HUDEP-2 (cell line): Measurements from ENCODE around the gene HAGHL.
A peak's percentile ranks its signal among the peaks of the same experiment; 100 is the strongest.

ENCODE experiments used
- DNase-seq, 76 experiments: peaks; one replicate each; lab custom pipeline; 2025; ENCODE audit not compliant: unreplicated experiment in 76 of 76; lab: John Stamatoyannopoulos, UW

HAGHL gene

DNA sequence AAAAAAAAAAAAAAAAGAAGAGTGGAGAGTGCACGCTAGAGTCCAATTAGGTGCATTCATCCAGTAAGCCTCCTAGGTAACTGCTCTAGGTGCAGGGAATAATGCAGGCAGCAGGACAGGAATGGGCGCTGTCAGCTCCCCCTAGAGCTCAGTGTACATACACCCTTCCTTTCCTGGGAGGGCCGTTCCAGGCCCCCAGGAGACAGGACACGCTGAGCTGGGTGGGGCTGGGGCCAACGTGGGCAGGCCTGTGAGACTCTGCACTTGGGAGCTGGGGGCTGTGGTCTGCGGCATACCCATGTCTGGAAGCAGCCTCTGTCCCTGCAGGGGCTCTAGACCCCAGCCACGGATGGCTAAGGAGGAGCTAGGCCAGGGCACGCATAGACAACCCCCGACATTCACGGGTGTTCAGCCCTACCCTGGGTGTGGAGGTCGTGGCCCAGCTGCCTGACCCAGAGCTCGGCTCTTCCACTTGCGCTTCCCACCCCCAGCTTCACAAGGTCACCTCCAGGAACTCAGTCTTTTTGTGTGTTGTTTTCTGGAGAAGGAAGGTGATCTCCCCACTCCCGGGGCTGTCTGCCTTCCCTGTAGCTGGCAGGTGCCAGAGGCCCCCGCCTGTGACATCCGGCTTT, 7.0 kb upstream of the HAGHL start:
- DNase-seq: peak in 18 of 76 experiments; percentile 13 to 45 (median 30)

DNA sequence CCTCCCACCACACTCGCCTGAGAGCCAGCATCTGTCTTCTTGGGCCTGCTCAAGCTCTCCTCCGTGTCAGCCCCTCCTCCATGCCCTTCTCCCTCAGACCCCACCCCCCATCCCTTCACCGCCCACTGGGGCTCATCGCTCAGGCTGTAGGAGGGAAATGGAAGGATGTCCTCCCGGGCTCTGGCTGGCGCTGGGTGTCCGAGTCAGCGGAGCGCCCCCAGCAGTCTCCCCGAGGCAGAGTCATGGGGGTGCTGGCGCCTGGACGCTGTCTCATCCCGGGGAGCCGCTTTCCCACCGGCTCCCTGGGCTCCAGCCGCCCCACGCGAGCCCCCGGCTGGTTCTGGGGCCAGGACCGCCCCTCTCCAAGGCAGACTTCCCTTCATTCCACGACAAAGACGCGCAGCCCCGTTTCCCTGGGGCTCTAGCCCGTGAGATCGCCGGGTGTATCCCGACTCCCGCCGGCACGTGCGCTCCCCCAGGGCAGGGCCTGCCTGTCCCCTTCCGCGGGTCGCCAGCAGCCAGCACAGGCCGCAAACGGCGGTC, 6.4 kb upstream of the HAGHL start:
- peak in 55 of 76 experiments; percentile 17 to 96 (median 50) for DNase-seq

DNA sequence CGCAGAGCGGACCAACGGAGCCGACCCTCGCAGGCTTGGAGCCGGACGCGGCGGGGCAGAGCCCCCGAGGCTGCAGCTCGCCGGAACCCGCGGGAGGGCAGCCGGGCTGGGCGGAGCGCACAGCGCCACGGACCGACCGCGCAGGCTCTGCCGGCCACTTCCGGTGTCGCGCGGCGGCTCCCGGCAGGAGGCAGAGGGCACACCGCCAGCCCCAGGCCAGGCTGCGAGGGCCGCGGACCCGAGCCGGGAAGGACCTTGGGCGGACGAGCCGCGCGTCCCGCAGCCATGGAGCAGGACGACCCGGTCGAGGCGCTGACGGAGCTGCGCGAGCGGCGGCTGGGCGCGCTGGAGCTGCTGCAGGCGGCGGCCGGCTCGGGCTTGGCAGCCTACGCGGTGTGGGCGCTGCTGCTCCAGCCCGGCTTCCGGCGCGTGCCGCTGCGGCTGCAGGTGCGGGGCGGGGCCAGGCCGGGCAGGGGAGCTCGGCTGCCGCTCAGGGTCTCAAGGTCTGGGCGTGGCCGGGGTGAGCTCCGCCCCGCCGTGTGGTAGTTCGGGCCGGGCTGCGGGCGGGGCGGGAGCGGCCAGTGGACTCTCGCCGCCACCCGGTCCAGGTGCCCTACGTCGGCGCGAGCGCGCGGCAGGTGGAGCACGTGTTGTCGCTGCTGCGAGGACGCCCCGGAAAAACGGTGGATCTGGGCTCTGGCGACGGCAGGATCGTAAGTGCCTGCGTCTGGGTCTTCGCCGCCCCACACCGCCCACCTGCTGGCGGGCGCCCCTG, 5.7 kb upstream of the HAGHL start, which contains the start of gene ANTKMT:
TSS of gene ANTKMT (plus strand) at position 157 of the 775 bp plus-strand sequence. CDS start at position 286, 129 bp downstream.
- peak in 73 of 76 experiments; percentile 43 to 96 (median 82) for DNase-seq

DNA sequence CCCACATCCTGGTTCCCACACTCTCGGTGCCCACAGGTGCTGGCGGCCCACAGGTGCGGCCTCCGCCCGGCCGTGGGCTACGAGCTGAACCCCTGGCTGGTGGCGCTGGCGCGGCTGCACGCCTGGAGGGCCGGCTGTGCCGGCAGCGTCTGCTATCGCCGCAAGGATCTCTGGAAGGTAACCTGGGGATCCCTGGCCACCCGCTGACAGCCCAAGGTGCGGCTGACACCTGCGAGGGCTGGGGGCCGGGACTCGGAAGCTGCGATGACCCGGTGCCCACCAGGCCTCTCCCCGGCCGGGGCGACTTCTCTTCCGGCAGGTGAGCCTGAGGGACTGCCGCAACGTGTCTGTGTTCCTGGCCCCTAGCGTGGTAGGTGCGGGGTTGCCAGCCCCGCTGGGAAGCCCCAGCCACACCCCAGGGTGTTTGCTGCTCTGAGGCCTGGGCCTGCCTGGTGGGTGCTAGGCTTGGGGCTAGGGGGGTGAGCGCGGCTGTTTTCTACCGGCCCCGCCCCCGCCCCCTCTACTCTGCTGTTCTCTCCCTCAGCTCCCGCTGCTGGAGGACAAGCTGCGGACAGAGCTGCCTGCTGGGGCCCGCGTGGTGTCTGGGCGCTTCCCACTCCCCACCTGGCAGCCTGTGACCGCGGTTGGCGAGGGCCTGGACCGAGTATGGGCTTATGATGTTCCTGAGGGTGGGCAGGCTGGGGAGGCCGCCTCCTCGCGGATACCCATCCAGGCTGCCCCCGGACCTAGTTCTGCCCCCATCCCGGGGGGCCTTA, 5.0 kb upstream of the HAGHL start:
- no peak for DNase-seq

DNA sequence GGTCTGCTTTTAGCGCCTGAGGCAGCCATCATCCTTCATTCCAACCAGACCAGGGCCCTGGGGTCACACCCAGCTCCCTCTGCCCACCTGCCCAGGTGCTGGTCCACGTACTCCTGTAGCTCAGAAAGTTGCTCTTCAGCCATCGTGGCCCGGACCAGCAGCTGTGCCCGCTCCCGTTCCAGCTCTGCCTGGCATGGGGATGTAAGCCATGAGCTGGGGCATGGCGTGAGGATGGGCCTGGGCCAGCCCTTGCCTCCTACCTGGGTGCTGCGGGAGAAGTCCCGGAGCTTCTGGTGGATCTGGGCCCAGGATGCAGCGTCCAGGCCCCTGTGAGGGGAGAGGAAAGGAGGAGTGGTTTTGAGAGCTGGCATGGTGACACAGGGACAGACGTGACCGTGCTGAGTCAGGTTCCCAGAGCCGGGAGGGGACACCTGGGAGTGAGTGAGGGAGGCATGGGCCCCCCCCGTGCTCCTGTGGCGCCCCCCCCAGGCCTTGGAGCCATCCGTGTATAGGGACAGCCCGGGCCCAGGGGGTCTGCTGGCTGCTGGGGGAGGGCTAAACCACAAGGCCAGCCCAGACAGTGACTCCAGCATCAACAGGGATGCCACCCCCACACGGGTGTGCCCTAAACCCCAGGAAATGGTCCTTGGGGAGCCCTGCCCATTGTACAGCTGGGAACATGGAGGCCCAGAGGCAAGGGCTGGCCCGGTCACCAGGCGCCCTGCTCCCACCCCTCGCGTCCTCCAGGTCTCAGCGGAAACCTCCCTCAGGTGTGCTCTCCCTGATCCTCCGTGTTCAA, 3.9 kb upstream of the HAGHL start:
- DNase-seq: peak in 1 of 76 experiments; percentile 27

DNA sequence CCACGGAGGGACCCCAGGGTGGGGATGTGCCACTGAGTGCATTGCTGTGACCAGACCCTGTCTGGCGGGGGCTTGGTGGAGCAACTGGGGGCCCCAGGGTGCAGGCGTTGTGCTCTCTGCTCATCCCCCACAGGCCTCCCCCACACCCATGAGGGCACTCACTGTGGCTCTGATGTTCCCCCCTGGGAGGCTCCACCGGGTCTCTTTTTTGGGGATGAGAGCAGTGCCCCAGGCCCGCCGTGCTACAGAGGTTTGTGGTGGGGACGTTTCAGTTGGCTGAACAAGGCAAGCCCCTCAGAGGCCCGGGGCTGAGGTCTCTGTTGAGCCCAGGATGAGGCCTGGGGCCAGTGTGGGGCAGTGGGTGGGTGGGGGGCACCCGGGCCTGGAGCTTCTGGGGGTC, 3.2 kb upstream of the HAGHL start:
- no peak for DNase-seq

DNA sequence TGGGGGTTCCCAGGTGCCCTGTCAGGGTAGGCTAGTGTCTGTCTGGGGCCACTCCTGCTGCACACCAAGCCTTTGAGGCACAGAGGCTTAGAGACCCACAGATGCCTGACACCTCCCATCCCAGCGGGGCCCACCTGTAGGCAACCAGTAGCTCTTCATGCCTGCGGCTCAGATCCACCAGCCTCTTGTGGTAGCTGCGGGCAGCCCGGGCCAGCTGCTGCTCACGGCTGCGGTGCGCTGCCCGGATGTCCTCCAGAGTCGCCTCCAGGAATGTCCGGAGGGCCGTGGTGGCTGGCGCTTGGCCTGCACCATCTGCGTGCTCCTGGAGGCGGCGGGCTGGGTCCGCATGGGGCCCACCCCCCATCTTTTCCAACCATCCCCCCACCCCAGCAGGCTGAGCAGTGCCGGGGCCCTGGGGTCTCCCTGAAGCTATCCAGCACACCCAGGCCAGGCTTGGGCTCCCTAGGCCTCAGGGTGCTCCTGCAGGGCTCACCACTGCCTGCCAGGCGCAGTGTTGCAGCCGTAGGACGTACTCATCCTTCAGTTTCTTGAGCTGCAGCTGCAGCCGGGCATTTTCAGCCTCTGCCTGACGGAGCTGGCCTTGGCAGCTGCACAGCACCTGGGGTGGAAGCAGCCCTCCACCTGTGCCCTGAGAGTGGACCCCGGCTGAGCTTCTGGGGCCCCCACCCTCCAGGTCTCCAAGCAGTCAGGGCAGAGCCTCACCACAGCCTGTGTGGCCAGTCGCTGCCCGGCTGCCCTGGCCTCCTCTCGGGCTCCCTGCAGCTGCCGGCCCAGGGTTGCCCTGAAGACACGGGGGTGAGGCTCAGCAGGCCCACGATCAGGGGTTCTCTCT, 2.5 kb upstream of the HAGHL start:
- no peak for DNase-seq

DNA sequence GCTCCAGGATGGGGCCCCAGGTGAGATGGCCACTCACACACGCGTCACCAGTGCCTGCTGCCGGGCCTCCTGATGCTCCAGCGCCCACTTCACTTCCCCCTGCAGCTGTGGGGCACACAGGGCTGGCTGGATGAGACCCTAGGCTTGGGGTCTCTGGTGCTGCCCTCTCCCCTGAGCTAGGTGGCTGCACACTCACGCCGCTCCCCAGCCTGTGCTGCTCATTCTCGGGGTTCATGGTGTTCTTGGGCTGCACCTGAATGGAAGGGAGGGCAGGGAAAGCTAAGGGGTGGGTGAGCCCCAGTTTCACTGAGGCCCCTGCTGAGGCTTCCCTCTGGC, 1.9 kb upstream of the HAGHL start:
- DNase-seq: no peak

DNA sequence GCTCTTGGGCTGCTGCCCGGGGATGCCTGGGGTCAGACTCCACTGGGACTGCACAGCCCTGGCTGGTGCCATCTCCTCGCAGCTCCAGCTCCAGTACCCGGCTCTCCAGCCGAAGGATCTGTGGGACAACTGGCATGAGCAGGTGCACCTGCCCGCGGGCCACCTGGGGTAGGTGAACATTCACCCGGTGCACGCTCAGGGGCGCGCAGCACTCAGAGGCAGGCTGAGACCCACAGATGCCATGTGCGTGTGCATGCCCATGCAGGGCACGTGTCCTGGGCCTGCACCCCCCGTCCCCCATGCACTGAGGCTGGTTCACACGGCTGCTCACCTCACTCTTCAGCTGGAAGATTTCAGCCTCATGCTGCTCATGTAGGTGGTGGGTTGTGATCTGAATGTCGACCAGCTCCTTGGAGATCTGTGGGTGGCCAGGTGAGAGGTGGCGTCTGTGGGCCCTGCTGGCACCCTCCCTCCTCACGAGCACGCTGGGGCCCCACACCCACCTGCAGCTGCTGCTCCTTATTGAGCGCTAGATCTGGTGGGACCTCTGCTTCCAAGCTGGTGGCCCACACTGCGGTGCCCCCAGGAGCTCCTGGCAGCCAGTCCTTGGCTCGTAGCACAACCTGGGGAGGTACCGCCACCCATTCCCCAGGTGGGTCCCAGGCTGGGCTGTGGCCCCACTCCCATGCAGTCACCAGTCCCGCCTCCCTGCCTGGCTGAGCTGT, 1.3 kb upstream of the HAGHL start:
- no peak for DNase-seq

DNA sequence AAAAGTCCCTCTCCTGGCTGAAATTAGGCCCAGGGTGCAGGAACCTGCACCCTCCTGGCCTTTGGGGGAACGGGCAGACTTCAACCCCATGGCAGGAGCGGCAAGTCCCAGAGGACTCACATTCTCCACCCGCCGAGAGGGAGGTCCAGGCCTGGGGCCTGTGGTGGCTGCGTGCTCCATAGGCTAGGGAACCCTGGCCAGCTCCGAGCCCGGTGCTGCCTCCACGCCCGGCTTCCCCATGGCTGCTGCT, 793 bp upstream of the HAGHL start:
- no peak for DNase-seq

DNA sequence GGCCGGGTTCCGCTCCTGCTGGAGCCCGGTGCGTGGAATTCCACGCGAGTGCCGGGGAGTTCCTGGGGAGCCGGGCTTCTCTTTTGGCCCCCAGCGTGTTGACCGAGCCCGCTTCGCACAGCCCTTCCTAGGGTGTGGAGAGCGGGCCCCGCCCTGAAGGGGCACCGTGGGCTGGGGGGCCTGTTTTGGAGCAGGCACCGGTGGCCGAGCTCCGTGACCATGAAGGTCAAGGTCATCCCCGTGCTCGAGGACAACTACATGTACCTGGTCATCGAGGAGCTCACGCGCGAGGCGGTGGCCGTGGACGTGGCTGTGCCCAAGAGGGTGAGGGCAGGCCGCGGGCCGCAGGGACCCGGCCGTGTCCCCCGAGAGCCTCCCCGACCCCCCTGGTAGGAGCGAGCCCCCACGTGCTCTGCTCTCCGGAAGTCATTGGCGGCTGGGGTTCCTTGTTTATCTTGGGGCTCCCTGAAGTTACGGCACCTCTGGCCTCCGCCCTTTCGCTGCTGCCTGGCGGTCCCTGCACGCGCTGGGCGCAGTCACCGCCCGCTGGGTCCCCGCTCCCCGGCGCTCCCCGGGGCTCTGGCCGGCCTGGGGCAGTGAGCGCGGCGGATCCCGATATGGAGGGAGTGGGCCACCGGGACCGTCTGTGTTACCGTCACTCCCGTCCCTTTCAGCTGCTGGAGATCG, 528 bp downstream of the HAGHL start:
- DNase-seq: peak in 26 of 76 experiments; percentile 7 to 63 (median 32)

DNA sequence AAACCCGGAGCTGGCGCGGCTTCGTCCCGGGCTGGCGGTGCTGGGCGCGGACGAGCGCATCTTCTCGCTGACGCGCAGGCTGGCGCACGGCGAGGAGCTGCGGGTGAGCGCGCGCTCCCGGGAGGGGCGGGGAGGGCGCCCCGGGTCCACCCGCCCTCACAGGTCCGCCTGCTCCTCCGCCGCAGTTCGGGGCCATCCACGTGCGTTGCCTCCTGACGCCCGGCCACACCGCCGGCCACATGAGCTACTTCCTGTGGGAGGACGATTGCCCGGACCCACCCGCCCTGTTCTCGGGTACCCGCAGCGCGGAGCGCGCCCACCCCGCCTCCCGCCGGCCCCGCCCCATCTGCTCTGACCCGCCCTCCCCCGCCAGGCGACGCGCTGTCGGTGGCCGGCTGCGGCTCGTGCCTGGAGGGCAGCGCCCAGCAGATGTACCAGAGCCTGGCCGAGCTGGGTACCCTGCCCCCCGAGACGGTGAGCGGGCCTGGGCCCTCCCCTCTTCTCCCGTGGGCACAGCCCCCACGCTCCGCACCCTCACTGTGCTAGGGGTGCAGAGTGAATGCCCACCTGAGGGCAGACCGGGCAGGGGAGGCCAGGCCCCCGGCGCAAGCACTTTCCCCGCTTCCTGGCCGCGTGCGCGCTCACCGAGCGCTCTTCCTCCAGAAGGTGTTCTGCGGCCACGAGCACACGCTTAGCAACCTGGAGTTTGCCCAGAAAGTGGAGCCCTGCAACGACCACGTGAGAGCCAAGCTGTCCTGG, 1.4 kb downstream of the HAGHL start:
- DNase-seq: peak in 71 of 76 experiments; percentile 14 to 91 (median 77)

DNA sequence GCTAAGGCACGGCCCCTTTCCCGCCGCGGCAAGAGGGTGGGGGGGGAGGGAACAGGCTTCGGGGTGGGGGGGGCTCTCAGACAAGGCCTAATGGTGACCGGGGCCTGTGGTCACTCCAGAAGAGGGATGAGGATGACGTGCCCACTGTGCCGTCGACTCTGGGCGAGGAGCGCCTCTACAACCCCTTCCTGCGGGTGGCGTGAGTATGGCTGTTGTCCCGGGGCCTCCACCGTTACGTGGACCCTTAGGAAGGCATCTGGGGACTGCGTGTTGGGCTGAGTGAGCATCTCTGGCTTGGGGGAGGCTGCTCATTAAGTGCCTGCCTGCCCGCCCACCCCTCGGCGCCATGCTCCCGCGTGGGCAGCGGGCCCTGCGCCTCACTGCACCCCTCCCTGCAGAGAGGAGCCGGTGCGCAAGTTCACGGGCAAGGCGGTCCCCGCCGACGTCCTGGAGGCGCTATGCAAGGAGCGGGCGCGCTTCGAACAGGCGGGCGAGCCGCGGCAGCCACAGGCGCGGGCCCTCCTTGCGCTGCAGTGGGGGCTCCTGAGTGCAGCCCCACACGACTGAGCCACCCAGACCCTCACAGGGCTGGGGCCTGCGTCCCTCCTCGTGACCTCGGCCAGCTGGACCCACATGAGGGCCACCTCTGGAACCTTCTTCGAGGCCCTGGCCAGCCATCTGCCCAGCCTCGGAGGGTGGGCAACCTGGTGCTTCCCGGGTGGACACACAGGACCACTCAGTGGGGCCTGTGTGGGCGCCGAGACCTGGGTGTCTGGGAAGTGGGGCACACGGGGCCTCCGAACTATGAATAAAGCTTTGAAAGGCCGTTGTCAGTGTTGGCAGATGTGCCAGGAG, 2.2 kb downstream of the HAGHL start:
- no peak for DNase-seq

DNA sequence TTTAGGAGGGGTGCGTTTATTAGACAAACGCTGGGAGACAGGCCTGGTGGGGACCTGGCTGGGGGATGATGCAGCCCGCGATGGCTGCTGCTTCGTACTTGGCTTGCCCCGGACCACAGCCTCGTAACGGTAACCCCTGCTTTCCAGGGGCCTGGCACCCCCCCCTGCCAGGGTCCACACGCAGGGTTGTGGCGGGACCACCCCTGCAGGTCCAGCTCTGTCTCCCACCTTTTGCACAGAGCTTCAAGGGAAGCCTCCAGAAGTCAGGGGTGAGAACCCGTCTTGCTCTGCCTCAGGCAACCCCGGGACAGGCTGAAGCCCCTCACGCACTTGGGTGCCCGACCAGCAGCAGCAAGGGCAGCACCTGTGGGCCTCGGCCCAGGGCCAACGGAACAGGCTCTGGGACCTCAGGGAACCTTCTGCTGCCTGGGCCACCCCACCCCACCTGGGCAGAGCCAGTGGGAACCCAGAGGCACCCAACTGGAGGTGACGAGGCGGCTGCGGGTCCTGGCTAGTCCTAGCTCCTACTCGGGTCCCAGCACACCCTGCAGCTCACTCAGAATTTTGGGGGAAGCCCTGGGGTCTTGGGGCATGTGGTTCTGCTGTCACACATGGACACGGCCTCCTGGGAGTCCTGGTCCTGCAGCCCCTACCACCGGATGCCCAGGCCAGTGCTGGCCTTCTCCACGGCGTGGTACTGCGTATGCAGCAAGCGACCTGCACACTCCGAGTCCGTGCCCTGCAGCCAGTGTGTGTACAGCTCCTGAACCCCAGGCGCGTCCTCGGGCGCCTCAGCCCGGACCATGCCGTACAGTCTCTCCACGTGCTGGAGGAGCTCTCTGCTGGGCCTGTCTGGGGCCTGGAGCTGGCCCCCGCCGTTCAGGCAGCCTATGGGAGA, 3.1 kb downstream of the HAGHL start:
- no peak for DNase-seq

DNA sequence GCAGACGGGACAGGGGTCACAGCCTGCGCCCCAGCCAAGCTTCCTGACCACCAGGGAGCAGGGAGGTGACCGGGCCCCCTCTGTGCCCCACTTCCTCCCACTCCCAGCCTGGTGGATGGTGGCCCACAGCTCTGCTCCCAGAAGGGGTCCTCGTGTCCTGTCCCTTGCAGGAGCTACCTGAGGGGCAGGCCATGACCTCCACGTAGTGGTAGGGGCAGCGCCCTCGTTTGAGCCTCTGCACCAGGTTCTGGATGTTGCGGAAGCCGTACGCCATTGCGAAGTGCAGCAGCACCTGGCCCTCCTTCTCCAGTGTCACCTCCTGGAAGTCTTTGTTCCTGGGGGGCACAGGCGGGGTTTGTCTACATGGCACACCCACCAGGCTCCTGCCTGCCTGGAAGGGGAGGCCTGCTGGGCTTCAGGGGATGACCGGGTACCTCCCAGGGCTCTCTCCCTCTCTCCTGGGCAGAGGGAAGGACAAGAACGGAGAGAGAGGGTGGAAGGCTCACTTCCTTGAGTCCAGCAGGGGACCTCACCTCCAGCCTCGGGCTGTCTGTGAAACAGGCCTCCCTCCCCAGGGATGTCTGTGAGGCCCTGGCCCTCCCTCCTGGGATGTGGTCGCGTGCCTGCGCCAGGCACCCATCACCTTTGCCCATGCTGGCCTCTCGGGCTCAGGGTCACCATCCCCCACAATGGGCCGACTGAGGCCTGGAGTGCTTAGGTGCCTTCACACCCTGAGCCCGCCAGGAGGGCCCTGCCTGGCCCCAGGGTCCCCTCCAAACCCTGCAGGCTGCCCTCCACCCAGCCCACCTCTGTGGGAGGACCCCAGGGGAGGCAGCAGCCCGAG, 4.0 kb downstream of the HAGHL start:
- no peak for DNase-seq
